ENCODE measurements around the gene ZNF264.

The ZNF264 gene

GRCh38 chr19:57263244-57263741, 72.0 kb downstream of the ZNF264 start:
- no peak overlapping the region for H3K27ac ChIP-seq
- no peaks in the 10 kb centered on the region for H3K36me3 ChIP-seq

GRCh38 chr19:57267291-57267690, 76.0 kb downstream of the ZNF264 start:
- Histone ChIP-seq H3K27me3 (no peaks in the 10 kb centered on the region), H3K9me3 (no peaks in the 10 kb centered on the region), H3K36me3 (no peaks in the 10 kb centered on the region), H3K27ac (no peak overlapping the region), H3K4me1 (ENCODE audit: control insufficient read depth in 1 of 2, insufficient read depth in 1 of 2, low read depth in 1 of 2, low read length in 1 of 2) (no peaks in the 10 kb centered on the region), H3K4me3 (ENCODE audit: low read depth in 1 of 2, low read length in 1 of 2) (no peak overlapping the region)
- TF ChIP-seq, protein P1, sequence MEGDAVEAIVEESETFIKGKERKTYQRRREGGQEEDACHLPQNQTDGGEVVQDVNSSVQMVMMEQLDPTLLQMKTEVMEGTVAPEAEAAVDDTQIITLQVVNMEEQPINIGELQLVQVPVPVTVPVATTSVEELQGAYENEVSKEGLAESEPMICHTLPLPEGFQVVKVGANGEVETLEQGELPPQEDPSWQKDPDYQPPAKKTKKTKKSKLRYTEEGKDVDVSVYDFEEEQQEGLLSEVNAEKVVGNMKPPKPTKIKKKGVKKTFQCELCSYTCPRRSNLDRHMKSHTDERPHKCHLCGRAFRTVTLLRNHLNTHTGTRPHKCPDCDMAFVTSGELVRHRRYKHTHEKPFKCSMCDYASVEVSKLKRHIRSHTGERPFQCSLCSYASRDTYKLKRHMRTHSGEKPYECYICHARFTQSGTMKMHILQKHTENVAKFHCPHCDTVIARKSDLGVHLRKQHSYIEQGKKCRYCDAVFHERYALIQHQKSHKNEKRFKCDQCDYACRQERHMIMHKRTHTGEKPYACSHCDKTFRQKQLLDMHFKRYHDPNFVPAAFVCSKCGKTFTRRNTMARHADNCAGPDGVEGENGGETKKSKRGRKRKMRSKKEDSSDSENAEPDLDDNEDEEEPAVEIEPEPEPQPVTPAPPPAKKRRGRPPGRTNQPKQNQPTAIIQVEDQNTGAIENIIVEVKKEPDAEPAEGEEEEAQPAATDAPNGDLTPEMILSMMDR (IDR thresholded peaks at IDR 0.05) = no peak

More at GRCh38 chr19:57263244-57263741, 72.0 kb downstream of the ZNF264 start:
- H3K9me3 ChIP-seq = no peaks in the 10 kb centered on the region
- TF ChIP-seq, protein P1 (IDR thresholded peaks at IDR 0.05) = no peak
- H3K27me3 ChIP-seq = no peaks in the 10 kb centered on the region
- H3K4me3 ChIP-seq (ENCODE audit: low read depth in 1 of 2, low read length in 1 of 2) = no peak overlapping the region
- no peaks in the 10 kb centered on the region for H3K4me1 ChIP-seq (ENCODE audit: control insufficient read depth in 1 of 2, insufficient read depth in 1 of 2, low read depth in 1 of 2, low read length in 1 of 2)

DNA sequence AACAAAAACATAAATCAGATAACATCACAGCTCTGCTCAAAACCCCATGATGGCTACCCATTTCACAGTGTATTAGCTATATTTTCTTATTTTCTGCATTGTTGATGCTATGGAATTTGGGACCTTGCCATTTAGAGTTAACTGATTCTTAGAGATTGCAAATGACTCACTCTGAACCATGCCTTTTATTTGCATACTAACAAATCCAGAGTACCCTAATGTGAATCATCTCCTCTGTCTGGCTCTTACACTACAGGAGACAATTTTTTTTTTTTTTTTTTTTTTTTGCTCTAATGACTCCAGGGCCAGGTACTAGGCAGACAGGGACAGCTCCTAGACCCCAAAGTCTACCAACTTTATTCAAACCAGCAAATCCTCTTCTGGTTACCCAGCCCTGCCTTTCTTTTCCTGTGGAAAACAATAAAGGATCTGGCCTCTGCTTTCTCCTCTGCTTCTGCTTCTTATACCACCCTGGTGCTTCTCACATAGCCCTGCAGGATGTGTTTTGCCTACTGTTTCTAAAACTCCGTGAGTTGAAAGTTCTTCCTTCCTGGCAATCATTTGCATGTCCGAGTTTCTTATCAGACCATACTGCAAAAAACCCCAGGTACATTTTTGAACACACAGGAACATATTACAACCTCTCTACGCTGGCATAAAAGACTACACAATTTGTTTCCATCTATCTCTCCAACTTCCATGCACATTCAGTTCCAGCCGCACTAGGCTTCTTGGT, 78.4 kb downstream of the ZNF264 start:
- no peaks in the 10 kb centered on the region for H3K4me1 ChIP-seq (ENCODE audit: control insufficient read depth in 1 of 2, insufficient read depth in 1 of 2, low read depth in 1 of 2, low read length in 1 of 2)
- H3K9me3 ChIP-seq = no peaks in the 10 kb centered on the region
- TF ChIP-seq, protein P1 (IDR thresholded peaks at IDR 0.05) = no peak
- no peak overlapping the region for H3K4me3 ChIP-seq (ENCODE audit: low read depth in 1 of 2, low read length in 1 of 2)
- no peaks in the 10 kb centered on the region for H3K36me3 ChIP-seq
- H3K27me3 ChIP-seq = no peaks in the 10 kb centered on the region
- no peak overlapping the region for H3K27ac ChIP-seq

DNA sequence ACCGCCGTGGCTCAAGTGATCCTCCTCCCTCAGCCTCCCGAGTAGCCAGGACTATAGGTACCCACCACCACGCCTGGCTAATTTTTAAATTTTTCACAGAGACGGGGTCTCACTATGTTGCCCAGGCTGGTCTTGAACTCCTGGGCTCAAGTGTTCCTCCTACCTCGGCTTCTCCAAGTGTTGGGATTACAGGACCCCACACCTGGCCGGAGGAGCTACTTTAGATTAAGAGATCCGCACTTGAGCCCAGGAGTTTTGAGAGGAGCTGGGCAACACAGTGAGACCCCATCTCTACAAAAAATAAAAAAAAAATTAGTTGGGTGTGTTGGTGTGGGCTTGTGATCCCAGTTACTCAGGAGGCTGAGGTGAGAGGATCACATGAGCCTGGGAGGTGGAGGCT, 80.0 kb downstream of the ZNF264 start:
- Histone ChIP-seq H3K9me3 (no peaks in the 10 kb centered on the region), H3K4me3 (ENCODE audit: low read depth in 1 of 2, low read length in 1 of 2) (no peak overlapping the region), H3K4me1 (ENCODE audit: control insufficient read depth in 1 of 2, insufficient read depth in 1 of 2, low read depth in 1 of 2, low read length in 1 of 2) (no peaks in the 10 kb centered on the region), H3K27me3 (no peaks in the 10 kb centered on the region), H3K27ac (no peak overlapping the region), H3K36me3 (no peaks in the 10 kb centered on the region)
- TF ChIP-seq, protein P1 (IDR thresholded peaks at IDR 0.05) = no peak

Measured in neutrophil (primary cell).